GM19238 (cell line): ENCODE measurements around the gene ATP2B1.
A peak's percentile ranks its signal among the peaks of the same experiment; 100 is the strongest.
"Not testable (repeated sequence)": the region's sequence is repeated elsewhere in the genome, so short reads cannot be mapped to it uniquely, and the experiment has no call there.

Experiments used
- DNase-seq: peaks from one replicate; pipeline ENCODE4 v3.0.0; 2011; ENCODE audit warnings: low spot score; ENCODE audit not compliant: insufficient read length

The ATP2B1 gene

GRCh38 chr12:89708565-89709156, at the start of gene ATP2B1:
TSS of gene ATP2B1 (minus strand) at chr12:89708838. CDS start at chr12:89655886, 52,952 bp downstream.
- peak; percentile 79 for DNase-seq

- not testable (repeated sequence) for DNase-seq
Measured at GRCh38 chr12:89757987-89758386, 49.3 kb upstream of the ATP2B1 start.

- peak; percentile 32 for DNase-seq
Measured at GRCh38 chr12:89756585-89757398, 48.2 kb upstream of the ATP2B1 start.

- DNase-seq, result no peak
Measured at GRCh38 chr12:89756194-89756584, 47.6 kb upstream of the ATP2B1 start.

- no peak for DNase-seq
Measured at GRCh38 chr12:89753997-89754396, 45.4 kb upstream of the ATP2B1 start.

- DNase-seq, result peak; percentile 14
Measured at GRCh38 chr12:89752341-89752740, 43.7 kb upstream of the ATP2B1 start.

GRCh38 chr12:89750389-89751351, 42.0 kb upstream of the ATP2B1 start:
- DNase-seq, result no peak

GRCh38 chr12:89748791-89749190, 40.2 kb upstream of the ATP2B1 start:
- DNase-seq, result no peak

GRCh38 chr12:89745286-89745685, 36.6 kb upstream of the ATP2B1 start:
- no peak for DNase-seq

GRCh38 chr12:89742337-89743022, 33.8 kb upstream of the ATP2B1 start:
- DNase-seq, result no peak

- no peak for DNase-seq
Measured at GRCh38 chr12:89740943-89741342, 32.3 kb upstream of the ATP2B1 start.

- DNase-seq, result no peak
Measured at GRCh38 chr12:89736995-89737394, 28.4 kb upstream of the ATP2B1 start.

- no peak for DNase-seq
Measured at GRCh38 chr12:89733579-89734201, 25.1 kb upstream of the ATP2B1 start.

- no peak for DNase-seq
Measured at GRCh38 chr12:89732522-89732921, 23.9 kb upstream of the ATP2B1 start.

GRCh38 chr12:89731614-89732013, 23.0 kb upstream of the ATP2B1 start:
- DNase-seq, result no peak

- no peak for DNase-seq
Measured at GRCh38 chr12:89731089-89731488, 22.5 kb upstream of the ATP2B1 start.

- DNase-seq, result no peak
Measured at GRCh38 chr12:89729946-89730459, 21.4 kb upstream of the ATP2B1 start.

GRCh38 chr12:89723276-89723675, 14.6 kb upstream of the ATP2B1 start:
- DNase-seq, result no peak

- DNase-seq, result no peak
Measured at GRCh38 chr12:89721291-89721987, 12.8 kb upstream of the ATP2B1 start.
